SU-DHL-6 (cell line): ENCODE measurements around the gene MEF2D.

ENCODE experiments used
- H2AFZ ChIP-seq: fragments of 200-600 bp; sonication (generic); 2 replicates; pipeline ENCODE4 v1.6.1; 2014; ENCODE audit warnings: low read depth, mild to moderate bottlenecking, moderate library complexity, mixed read lengths, antibody characterized with exemption, low read length; ENCODE audit not compliant: severe bottlenecking
- H3F3A ChIP-seq: fragments of 200-600 bp; shearing (Covaris generic); 2 replicates; pipeline ENCODE4 v1.6.0; 2016; ENCODE audit warnings: antibody characterized with exemption, mild to moderate bottlenecking; ENCODE audit not compliant: insufficient read depth
- H3K27ac ChIP-seq: fragments of 200-600 bp; sonication (generic); 2 replicates; pipeline ENCODE4 v1.5.1; 2016; ENCODE audit warnings: low read depth, mild to moderate bottlenecking, low read length, moderate library complexity, mixed read lengths
- H3K27me3 ChIP-seq: fragments of 200-600 bp; sonication (generic), shearing (Covaris generic); 2 replicates; pipeline ENCODE4 v1.6.0; 2014; ENCODE audit warnings: mild to moderate bottlenecking, low read length
- H3K36me3 ChIP-seq: fragments of 200-600 bp; sonication (generic); 2 replicates; pipeline ENCODE4 v1.6.1; 2014; ENCODE audit warnings: mild to moderate bottlenecking, low read length, mixed read lengths
- H3K4me2 ChIP-seq: fragments of 300-600, 200-600 bp; shearing (Covaris generic), sonication (generic); 2 replicates; pipeline ENCODE4 v1.6.0; 2014; ENCODE audit warnings: low read length, low read depth, mild to moderate bottlenecking; ENCODE audit not compliant: poor library complexity, severe bottlenecking
- H3K4me3 ChIP-seq: fragments of 200-600 bp; sonication (generic); 2 replicates; pipeline ENCODE4 v1.5.1; 2014; ENCODE audit warnings: antibody characterized with exemption, low read length, mild to moderate bottlenecking, mixed read lengths; ENCODE audit not compliant: insufficient read depth, poor library complexity, severe bottlenecking
- H3K79me2 ChIP-seq: fragments of 200-600 bp; sonication (generic); 2 replicates; pipeline ENCODE4 v1.6.1; 2014; ENCODE audit warnings: mild to moderate bottlenecking, low read length, moderate library complexity; ENCODE audit not compliant: insufficient read depth
- H3K9ac ChIP-seq: fragments of 200-600 bp; sonication (generic); 2 replicates; pipeline ENCODE4 v1.7.0; 2014; ENCODE audit warnings: mild to moderate bottlenecking, low read length
- H3K9me2 ChIP-seq: fragments of 200-600 bp; sonication (generic); replicated peaks from 2 replicates; pipeline ENCODE4 v1.6.1; 2014; ENCODE audit warnings: low read length; ENCODE audit not compliant: insufficient read depth
- H3K9me3 ChIP-seq: fragments of 200-600 bp; sonication (generic); 2 replicates; pipeline ENCODE4 v1.6.1; 2014; ENCODE audit warnings: low read length, mixed read lengths; ENCODE audit not compliant: insufficient read depth
- H4K20me1 ChIP-seq: fragments of 200-600 bp; sonication (generic); 2 replicates; pipeline ENCODE4 v1.6.1; 2014; ENCODE audit warnings: low read depth, mild to moderate bottlenecking, antibody characterized with exemption, low read length, moderate library complexity, mixed read lengths
- EZH2phosphoT487 ChIP-seq: fragments of 200-600 bp; sonication (generic), shearing (Covaris generic); conservative IDR thresholded peaks from 2 replicates; pipeline ENCODE4 v1.6.1; 2018; ENCODE audit warnings: mild to moderate bottlenecking, antibody characterized with exemption, low read length, moderate library complexity, mixed read lengths
- TF ChIP-seq, protein P1 (sequence below): fragments of 200-600 bp; sonication (generic); IDR thresholded peaks from one replicate; pipeline ENCODE4 v1.5.1; 2017; ENCODE audit warnings: antibody characterized with exemption, mild to moderate bottlenecking, low read length, moderate library complexity; ENCODE audit not compliant: insufficient read depth, poor library complexity, severe bottlenecking

MEF2D gene

DNA sequence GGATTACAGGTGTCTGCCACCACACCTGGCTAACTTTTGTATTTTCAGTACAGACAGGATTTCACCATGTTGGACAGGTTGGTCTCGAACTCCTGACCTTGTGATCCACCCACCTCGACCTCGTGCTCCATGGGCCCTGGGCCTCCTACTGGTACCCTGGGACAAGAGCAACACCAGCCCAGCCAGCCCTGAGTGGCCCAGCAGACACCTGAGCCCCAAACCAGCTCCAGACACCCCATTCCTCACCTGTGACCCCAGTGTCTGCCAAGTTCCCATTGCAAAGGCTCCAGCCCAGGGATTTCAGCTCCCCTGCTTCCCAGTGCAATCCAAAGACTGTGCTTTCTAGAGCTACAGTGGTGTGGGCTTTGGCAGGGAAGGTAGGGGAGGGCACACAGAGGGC lies 14.6 kb downstream of the MEF2D start:
- Histone ChIP-seq H3K27ac (peak overlapping the region; percentile 98; the same call in 1 of the 2 replicates), H3K79me2 (peaks cover 74% of the 10 kb centered on the region), H3F3A (peaks cover 24% of the 10 kb centered on the region), H3K4me3 (no peak overlapping the region), H3K9ac (no peak overlapping the region), H3K9me3 (no peaks in the 10 kb centered on the region), H3K4me2 (no peak overlapping the region), H3K36me3 (no peaks in the 10 kb centered on the region), H3K9me2 (no peaks in the 10 kb centered on the region), H3K27me3 (no peaks in the 10 kb centered on the region), H4K20me1 (no peaks in the 10 kb centered on the region), H2AFZ (no peak overlapping the region)
- TF ChIP-seq EZH2phosphoT487, result no peak
- TF ChIP-seq, protein P1, sequence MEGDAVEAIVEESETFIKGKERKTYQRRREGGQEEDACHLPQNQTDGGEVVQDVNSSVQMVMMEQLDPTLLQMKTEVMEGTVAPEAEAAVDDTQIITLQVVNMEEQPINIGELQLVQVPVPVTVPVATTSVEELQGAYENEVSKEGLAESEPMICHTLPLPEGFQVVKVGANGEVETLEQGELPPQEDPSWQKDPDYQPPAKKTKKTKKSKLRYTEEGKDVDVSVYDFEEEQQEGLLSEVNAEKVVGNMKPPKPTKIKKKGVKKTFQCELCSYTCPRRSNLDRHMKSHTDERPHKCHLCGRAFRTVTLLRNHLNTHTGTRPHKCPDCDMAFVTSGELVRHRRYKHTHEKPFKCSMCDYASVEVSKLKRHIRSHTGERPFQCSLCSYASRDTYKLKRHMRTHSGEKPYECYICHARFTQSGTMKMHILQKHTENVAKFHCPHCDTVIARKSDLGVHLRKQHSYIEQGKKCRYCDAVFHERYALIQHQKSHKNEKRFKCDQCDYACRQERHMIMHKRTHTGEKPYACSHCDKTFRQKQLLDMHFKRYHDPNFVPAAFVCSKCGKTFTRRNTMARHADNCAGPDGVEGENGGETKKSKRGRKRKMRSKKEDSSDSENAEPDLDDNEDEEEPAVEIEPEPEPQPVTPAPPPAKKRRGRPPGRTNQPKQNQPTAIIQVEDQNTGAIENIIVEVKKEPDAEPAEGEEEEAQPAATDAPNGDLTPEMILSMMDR, result no peak

DNA sequence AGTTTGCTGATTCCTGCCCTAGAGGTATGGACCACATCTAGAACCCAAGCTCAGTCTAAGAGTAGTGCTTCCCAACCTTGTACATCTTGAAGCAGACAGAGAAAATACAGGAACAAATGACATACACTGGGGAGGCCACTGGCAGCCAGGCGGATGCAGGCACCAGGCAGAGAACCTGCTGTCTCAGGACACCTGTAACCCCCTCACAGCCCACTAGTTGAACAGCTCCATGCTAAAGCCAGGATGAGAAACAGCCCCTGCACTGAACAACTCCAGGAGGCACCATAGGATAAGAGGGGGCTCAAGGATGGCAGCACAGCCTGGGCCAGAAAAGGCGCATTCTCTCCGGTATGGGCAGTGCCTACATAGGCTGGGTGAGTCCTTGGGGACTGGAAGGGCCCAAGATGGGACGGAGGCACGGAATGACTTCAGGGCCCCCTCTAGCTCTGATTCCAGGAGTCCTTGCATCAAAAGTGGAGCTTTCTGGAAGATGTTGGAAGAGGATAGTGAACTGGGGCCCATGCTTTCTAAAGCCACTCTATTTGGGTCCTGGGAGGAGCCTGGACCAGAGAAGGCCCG lies 16.0 kb downstream of the MEF2D start:
- Histone ChIP-seq H3K9me3 (no peaks in the 10 kb centered on the region), H2AFZ (no peak overlapping the region), H4K20me1 (no peaks in the 10 kb centered on the region), H3K9me2 (no peaks in the 10 kb centered on the region), H3K9ac (no peak overlapping the region), H3K4me3 (no peak overlapping the region), H3K36me3 (no peaks in the 10 kb centered on the region), H3K27ac (peak overlapping the region; percentile 46), H3K27me3 (no peaks in the 10 kb centered on the region), H3F3A (peaks cover 15% of the 10 kb centered on the region), H3K4me2 (no peak overlapping the region), H3K79me2 (peaks cover 60% of the 10 kb centered on the region)
- TF ChIP-seq, protein P1, result no peak
- TF ChIP-seq EZH2phosphoT487, result no peak

DNA sequence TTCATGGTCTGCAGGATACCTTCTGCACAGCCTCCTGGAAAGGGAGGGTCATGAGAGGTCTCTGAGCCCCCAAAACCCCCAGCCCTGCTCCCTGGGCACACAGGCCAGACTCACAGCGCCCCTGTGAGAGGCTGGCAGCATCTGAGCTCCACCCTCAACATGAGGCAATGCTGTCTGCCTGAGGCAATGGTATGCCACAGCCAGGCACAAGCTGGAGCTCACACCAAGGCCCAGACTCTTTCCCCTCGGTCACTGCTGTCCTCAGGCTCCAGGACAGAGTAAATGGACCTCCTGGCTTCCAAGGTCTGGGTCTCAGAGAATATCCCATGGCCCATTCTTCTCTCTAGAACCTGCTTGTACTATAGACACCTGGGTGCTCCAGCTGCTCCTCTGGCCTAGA lies 17.2 kb downstream of the MEF2D start:
- Histone ChIP-seq H3K4me3 (no peak overlapping the region), H3K27ac (peak overlapping the region; percentile 46; the same call in 1 of the 2 replicates), H3K9me3 (no peaks in the 10 kb centered on the region), H3K27me3 (no peaks in the 10 kb centered on the region), H3K4me2 (no peak overlapping the region), H4K20me1 (no peaks in the 10 kb centered on the region), H3F3A (peaks cover 14% of the 10 kb centered on the region), H3K36me3 (no peaks in the 10 kb centered on the region), H3K9ac (no peak overlapping the region), H3K9me2 (no peaks in the 10 kb centered on the region), H2AFZ (no peak overlapping the region), H3K79me2 (peaks cover 48% of the 10 kb centered on the region)
- TF ChIP-seq EZH2phosphoT487, result no peak
- TF ChIP-seq, protein P1, result no peak
